NCI-H526 (cell line): ENCODE data around the gene FGF14.

ENCODE experiments used
- DNase-seq, 2 experiments: peaks; one replicate each; lab custom pipeline; 2025; lab: John Stamatoyannopoulos, UW

FGF14 gene

GRCh38 chr13:102310691-102311418 is 91.0 kb downstream of the FGF14 start:
- no peak for DNase-seq

- no peak for DNase-seq
Observed at GRCh38 chr13:102309110-102309509, 92.7 kb downstream of the FGF14 start.

- DNase-seq = no peak
Observed at GRCh38 chr13:102302534-102302933, 99.3 kb downstream of the FGF14 start.

- no peak for DNase-seq
Observed at GRCh38 chr13:102300379-102300778, 101.5 kb downstream of the FGF14 start.

GRCh38 chr13:102299366-102299765 is 102.5 kb downstream of the FGF14 start:
- no peak for DNase-seq

GRCh38 chr13:102298051-102298450 is 103.8 kb downstream of the FGF14 start:
- DNase-seq = no peak

GRCh38 chr13:102295316-102296048 is 106.4 kb downstream of the FGF14 start:
- DNase-seq = no peak

GRCh38 chr13:102294407-102295018 is 107.3 kb downstream of the FGF14 start:
- DNase-seq = no peak

- DNase-seq = no peak
Observed at GRCh38 chr13:102293723-102294122, 108.1 kb downstream of the FGF14 start.

GRCh38 chr13:102291587-102292218 is 110.1 kb downstream of the FGF14 start:
- DNase-seq = no peak

GRCh38 chr13:102289606-102290005 is 112.2 kb downstream of the FGF14 start:
- no peak for DNase-seq

GRCh38 chr13:102286326-102286725 is 115.5 kb downstream of the FGF14 start:
- DNase-seq = no peak

GRCh38 chr13:102280366-102280765 is 121.5 kb downstream of the FGF14 start:
- DNase-seq = no peak

- DNase-seq = no peak
Observed at GRCh38 chr13:102277286-102277685, 124.6 kb downstream of the FGF14 start.

- no peak for DNase-seq
Observed at GRCh38 chr13:102276404-102276803, 125.4 kb downstream of the FGF14 start.

- no peak for DNase-seq
Observed at GRCh38 chr13:102275969-102276368, 125.9 kb downstream of the FGF14 start.

- no peak for DNase-seq
Observed at GRCh38 chr13:102273111-102273510, 128.7 kb downstream of the FGF14 start.

GRCh38 chr13:102267191-102267590 is 134.7 kb downstream of the FGF14 start:
- DNase-seq = no peak

- no peak for DNase-seq
Observed at GRCh38 chr13:102261809-102262208, 140.0 kb downstream of the FGF14 start.

- no peak for DNase-seq
Observed at GRCh38 chr13:102261316-102261715, 140.5 kb downstream of the FGF14 start.

GRCh38 chr13:102260256-102260655 is 141.6 kb downstream of the FGF14 start:
- DNase-seq = no peak

GRCh38 chr13:102255409-102255808 is 146.4 kb downstream of the FGF14 start:
- DNase-seq = no peak

- no peak for DNase-seq
Observed at GRCh38 chr13:102251817-102252216, 150.0 kb downstream of the FGF14 start.
